LNCaP clone FGC (cell line): ENCODE data around the gene LRCH4.
"Not testable (repeated sequence)": the region's sequence is repeated elsewhere in the genome, so short reads cannot be mapped to it uniquely, and the experiment has no call there.

Source experiments
- DNase-seq: peaks from one replicate; pipeline ENCODE4 v3.0.0-alpha.2; 2011; ENCODE audit warnings: low read depth
- H3K4me3 ChIP-seq: 2 replicates; pipeline ENCODE4 v1.5.1; 2011; ENCODE audit warnings: mild to moderate bottlenecking, low read depth, low read length, control low read depth
- TF ChIP-seq, protein P1 (sequence below): IDR thresholded peaks from 2 replicates; pipeline ENCODE4 v1.5.1; 2012; ENCODE audit warnings: mild to moderate bottlenecking; ENCODE audit not compliant: control insufficient read depth, insufficient read depth; ENCODE audit errors: extremely low read depth

LRCH4 gene

DNA sequence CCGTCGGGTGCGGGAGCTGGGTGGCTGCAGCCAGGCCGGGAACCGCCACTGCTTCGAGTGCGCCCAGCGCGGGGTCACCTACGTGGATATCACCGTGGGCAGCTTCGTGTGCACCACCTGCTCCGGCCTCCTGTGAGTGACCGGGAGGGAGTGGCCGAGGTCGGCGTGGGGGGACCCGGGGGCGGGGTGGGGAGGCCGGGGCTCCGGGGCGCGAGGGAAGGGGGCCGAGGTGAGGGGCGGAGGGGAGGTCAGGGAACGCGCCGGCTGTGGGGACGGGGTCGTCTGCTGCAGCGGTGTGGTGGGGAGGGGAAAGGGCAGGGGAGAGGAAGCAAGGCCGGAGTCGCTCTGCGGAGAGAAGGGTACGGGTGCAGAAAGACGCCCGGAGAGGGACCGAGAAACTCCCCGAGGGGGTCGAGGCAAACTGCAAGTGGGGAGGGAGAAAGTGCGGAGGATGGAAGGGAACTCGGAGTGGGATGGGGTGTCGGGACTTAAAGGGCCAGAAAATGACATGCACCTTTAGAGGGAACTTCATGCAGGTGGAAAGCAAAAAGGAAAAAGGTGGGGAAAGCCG is 46.4 kb downstream of the LRCH4 start:
- peak overlapping the region; percentile 70 for H3K4me3 ChIP-seq
- no peak for DNase-seq
- TF ChIP-seq, protein P1, sequence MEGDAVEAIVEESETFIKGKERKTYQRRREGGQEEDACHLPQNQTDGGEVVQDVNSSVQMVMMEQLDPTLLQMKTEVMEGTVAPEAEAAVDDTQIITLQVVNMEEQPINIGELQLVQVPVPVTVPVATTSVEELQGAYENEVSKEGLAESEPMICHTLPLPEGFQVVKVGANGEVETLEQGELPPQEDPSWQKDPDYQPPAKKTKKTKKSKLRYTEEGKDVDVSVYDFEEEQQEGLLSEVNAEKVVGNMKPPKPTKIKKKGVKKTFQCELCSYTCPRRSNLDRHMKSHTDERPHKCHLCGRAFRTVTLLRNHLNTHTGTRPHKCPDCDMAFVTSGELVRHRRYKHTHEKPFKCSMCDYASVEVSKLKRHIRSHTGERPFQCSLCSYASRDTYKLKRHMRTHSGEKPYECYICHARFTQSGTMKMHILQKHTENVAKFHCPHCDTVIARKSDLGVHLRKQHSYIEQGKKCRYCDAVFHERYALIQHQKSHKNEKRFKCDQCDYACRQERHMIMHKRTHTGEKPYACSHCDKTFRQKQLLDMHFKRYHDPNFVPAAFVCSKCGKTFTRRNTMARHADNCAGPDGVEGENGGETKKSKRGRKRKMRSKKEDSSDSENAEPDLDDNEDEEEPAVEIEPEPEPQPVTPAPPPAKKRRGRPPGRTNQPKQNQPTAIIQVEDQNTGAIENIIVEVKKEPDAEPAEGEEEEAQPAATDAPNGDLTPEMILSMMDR = no peak

DNA sequence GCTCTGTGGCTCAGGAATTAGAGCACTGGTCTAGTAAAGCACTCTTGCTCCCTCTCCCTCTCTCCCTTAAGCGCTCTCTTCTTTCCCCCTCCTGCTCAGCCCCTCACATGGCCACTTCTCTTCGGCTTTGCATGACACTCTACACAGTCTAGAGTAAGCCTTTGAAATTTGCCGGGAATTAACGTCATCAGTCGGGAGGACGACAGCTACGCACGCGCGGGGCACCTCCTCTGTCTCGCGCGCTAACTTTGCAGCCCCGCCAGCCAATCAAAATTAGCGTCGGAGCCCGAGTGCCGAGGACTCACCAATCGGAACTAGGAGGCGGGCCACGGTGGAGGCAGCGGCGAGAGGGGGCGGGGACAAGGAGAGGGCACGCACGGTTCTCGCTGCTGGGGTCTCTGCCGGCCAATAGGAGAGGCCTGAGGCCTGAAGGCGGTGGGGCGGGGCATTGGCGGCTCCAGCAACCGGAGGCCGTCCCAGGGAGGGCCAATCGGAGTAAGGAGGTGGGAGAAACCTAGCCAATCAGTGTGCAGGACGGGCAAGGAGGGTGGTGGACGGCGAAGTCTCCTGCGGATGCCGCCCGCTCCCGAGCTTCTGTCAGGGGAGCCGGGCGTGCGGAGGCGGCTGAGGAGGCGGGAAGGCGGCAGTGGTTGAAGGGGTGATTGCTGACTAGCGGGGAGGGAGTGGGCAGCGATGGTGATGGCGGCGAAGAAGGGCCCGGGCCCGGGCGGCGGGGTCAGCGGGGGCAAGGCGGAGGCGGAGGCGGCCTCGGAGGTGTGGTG is 47.1 kb downstream of the LRCH4 start, which contains the start of gene AGFG2:
TSS of gene AGFG2 (plus strand) at position 550 of the 782 bp plus-strand sequence. CDS start at position 694, 144 bp downstream.
- DNase-seq = peak; percentile 98
- TF ChIP-seq, protein P1 = no peak
- H3K4me3 ChIP-seq = peak within 1 kb of the TSS; percentile 70

DNA sequence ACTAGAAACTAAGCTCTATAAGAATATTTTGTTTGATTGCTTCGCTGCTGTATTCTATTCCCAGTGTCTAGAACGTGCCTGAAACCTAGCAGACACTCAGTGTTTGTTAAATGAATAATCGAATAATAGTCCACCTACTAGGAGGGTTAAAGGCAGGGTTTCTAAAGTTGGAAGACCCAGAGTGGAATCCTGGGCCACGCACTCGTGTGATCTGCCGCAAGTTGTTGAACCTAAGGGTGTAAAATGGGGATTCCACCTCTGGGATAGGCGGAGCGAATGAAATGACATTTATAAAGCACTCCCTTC is 47.6 kb downstream of the LRCH4 start:
- H3K4me3 ChIP-seq = peak overlapping the region; percentile 54
- TF ChIP-seq, protein P1 = no peak
- no peak for DNase-seq

- H3K4me3 ChIP-seq, DNase-seq: not testable (repeated sequence)
Measured at GRCh38 chr7:100536695-100537094, 49.2 kb downstream of the LRCH4 start.

DNA sequence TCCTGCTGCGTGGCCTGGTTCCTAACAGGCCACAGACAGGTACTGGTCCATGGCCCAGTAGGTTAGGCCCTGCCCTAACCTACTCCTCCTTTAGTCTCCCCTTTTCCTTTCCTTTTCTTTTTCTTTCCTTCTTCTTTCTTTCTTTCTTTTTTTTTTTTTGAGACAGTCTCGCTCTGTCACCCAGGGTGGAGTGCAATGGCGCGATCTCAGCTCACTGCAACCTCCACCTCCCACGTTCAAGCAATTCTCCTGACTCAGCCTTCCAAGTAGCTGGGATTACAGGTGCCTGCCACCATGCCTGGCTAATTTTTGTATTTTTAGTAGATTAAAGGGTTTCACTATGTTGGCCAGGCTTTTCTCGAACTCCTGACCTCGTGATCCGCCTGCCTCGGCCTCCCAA is 49.9 kb downstream of the LRCH4 start:
- H3K4me3 ChIP-seq = not testable (repeated sequence)

DNA sequence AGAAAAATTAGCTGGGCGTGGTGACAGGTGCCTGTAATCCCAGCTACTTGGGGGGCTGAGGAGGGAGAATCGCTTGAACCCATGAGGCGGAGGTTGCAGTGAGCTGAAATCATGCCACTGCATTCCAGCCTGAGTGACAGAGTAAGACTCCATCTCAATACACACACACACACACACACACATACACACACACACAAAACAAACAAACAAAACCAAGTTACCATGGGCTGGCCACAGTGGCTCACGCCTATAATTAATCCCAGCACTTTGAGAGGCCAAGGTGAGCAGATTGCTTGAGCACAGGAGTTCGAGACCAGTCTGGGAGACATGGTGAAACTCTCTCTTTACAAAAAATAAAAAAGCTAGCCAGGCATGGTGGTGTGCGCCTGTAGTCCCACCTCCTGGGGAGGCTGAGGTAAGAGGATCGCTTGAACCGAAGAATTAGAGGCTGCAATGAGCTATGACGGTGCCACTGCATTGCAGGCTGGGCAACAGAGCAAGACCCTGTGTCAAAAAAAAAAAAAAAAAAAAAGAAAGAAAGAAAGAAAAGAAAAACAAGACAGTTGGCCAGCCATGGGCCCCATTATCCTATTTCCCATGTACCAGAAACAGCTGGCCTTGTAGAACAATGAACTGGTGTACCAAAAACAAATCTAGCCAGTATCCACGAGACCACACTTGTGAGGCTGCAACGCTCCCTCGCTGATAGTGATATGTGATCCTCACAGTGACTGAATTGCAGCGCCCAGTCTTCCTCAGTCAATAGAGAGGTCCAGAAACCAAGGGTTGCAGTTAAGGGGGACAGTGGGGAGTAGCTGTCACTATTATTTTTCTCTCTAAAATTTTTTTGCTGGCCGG is 53.5 kb downstream of the LRCH4 start:
- no peak for DNase-seq
- TF ChIP-seq, protein P1 = no peak
- H3K4me3 ChIP-seq = no peak overlapping the region

More for the DNA sequence above, 49.9 kb downstream of the LRCH4 start:
- DNase-seq = not testable (repeated sequence)

DNA sequence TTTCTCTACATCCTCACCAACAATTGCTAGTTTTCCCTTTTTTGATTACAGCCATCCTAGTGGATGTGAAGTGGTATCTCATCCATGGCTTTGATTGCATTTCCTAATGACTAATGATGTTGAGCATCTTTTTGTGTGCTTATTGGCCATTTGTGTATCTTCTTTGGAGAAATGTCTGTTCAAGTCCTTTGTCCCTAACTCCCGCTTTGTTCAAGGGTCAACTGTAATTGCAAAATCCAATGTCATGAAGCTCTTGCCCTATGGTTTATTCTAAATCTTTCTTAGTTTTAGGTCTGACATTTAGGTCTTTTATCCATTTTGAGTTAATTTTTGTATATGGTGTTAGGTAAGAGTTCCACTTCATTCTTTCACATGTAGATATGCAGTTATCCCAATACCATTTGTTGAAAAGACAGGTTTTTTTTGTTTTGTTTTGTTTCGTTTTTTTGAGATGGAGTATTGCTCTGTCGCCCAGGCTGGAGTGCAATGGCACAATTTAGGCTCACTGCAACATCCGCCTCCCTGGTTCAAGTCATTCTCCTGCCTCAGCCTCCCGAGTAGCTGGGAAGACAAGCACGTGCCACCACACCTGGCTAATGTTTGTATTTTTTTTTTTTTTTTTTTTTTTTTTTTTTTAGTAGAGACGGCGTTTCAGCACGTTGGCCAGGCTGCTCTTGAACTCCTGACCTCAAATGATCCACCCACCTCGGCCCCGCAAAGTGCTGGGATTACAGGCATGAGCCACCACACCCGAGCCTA is 57.6 kb downstream of the LRCH4 start:
- H3K4me3 ChIP-seq, DNase-seq: not testable (repeated sequence)
